BJ (cell line): Measurements from ENCODE around the gene SHC4. TPM values are rescaled to one million over a fixed set of nuclear protein-coding genes. Genes with fewer than 3 reads are reported as not detected.

Experiments
- CTCF ChIA-PET: fragments of 350-600 bp; formaldehyde crosslinking; extraction: SDS; loops from one replicate; lab custom pipeline; 2021; ENCODE audit warnings: antibody characterized with exemption, inconsistent platforms; lab: Yijun Ruan, JAX
- POLR2A ChIA-PET: fragments of 300-600 bp; sonication (Branson Sonifier 250); formaldehyde crosslinking; extraction: SDS; loops from one replicate; lab custom pipeline; 2021; ENCODE audit warnings: antibody characterized with exemption; lab: Charles Lee
- DNase-seq: peaks from one replicate; pipeline ENCODE4 v3.0.0-alpha.2; 2011; ENCODE audit warnings: low read depth
- H3K27me3 ChIP-seq: 2 replicates; pipeline ENCODE4 v1.6.0; 2011; ENCODE audit warnings: low read length; ENCODE audit not compliant: control insufficient read depth, insufficient read depth
- H3K36me3 ChIP-seq: 2 replicates; pipeline ENCODE4 v1.5.1; 2011; ENCODE audit warnings: low read length; ENCODE audit not compliant: control insufficient read depth, insufficient read depth
- H3K4me3 ChIP-seq: 2 replicates; pipeline ENCODE4 v1.5.1; 2011; ENCODE audit warnings: low read depth, mild to moderate bottlenecking, control low read depth, low read length
- CTCF ChIP-seq: IDR thresholded peaks from 2 replicates; pipeline ENCODE4 v1.5.1; 2011; ENCODE audit warnings: low read depth, mild to moderate bottlenecking, control low read depth, inconsistent platforms, low read length, moderate library complexity; ENCODE audit not compliant: insufficient read depth
- polyA plus RNA-seq: library from polyadenylated mRNA; depleted of rRNA; stranded (reverse); fragments of >200 nt; gene quantifications from 2 replicates; pipeline ENCODE4 v1.2.3, GENCODE V29; 2011

Gene SHC4
- polyA plus RNA-seq, 1 experiment: 0.74 TPM

GRCh38 chr15:48785712-48786111, 178.0 kb downstream of the SHC4 start:
- Histone ChIP-seq H3K27me3 (no peaks in the 10 kb centered on the region), H3K4me3 (no peak overlapping the region), H3K36me3 (no peaks in the 10 kb centered on the region; the same call in 1 of the 2 replicates)
- TF ChIP-seq CTCF: no peak
- ChIA-PET POLR2A (no interaction called here), CTCF (interaction anchor here (1.3 to 1.8 kb wide), 2 partner anchors 15 to 31 kb away, joined by 3 read pairs; no protein-coding TSS in a partner anchor)
- no peak for DNase-seq

- no peak for DNase-seq
- TF ChIP-seq CTCF: no peak
- no peaks in the 10 kb centered on the region for H3K27me3 ChIP-seq
- H3K4me3 ChIP-seq: no peak overlapping the region
- ChIA-PET CTCF (interaction anchor here (1.3 kb wide), 1 partner anchor 16 kb away, joined by 3 read pairs; no protein-coding TSS in a partner anchor), POLR2A (no interaction called here)
- no peaks in the 10 kb centered on the region; the same call in 1 of the 2 replicates for H3K36me3 ChIP-seq
Measured at GRCh38 chr15:48785195-48785594, 178.5 kb downstream of the SHC4 start.

GRCh38 chr15:48784756-48785155, 179.0 kb downstream of the SHC4 start:
- POLR2A ChIA-PET: no interaction called here
- no peak for TF ChIP-seq CTCF

DNA sequence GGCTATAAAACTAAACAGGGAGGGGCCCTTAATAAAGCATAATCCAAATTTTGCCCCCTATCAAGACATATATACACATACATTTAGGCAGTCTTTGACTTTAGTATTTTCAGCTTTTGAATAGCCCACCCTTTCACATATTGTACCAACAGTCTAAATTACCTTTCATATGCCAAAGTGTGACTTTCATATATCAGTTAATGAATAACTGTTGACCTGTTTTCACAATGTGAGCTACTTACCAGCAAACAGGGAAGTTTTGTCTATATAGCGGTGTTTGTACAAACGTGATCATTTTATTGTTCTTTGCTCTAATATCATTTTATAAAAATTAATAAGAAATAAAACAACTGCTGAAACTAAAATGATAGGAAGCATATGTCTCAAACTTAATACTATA, 180.8 kb downstream of the SHC4 start:
- Histone ChIP-seq H3K36me3 (no peaks in the 10 kb centered on the region; the same call in 1 of the 2 replicates), H3K4me3 (no peak overlapping the region), H3K27me3 (no peaks in the 10 kb centered on the region)
- TF ChIP-seq CTCF: no peak
- DNase-seq: no peak
- ChIA-PET POLR2A (no interaction called here), CTCF (no interaction called here)

More at GRCh38 chr15:48784756-48785155, 179.0 kb downstream of the SHC4 start:
- Histone ChIP-seq H3K36me3 (no peaks in the 10 kb centered on the region; the same call in 1 of the 2 replicates), H3K4me3 (no peak overlapping the region), H3K27me3 (no peaks in the 10 kb centered on the region)
- no peak for DNase-seq
- CTCF ChIA-PET: no interaction called here

DNA sequence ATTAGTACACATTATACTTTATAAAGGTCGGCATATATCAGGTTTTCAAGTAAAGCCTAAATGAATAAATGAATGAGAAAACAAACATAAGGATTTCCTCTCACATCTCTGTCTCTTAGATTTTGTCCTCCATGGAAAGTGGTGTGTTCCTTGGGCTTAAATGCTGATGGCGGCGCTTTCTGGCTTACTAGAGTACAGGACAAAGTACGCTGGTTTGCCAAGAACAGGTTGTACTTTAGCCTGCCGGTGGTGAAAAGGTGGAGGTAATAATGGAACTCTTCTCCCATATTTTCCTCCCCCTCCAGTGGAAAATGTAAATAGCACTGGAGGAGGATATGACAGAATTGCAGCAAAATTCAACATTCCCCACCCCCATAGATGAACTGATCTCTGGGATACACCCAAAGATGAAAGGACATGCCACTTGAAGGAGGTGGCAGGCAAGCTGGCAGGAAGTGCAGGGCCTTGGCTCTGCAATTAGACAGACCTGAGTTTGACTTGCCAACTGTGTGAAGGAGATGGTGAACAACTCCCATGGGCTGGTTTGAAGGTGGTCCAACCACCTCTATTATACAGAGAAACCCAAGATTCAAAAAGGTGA, 182.1 kb downstream of the SHC4 start:
- no peak for TF ChIP-seq CTCF
- H3K4me3 ChIP-seq: no peak overlapping the region
- ChIA-PET CTCF (no interaction called here), POLR2A (no interaction called here)
- no peaks in the 10 kb centered on the region for H3K27me3 ChIP-seq
- DNase-seq: no peak
- H3K36me3 ChIP-seq: no peaks in the 10 kb centered on the region
